Measurements from ENCODE around the gene DEGS2. TPM values are rescaled to one million over a fixed set of nuclear protein-coding genes. Genes with fewer than 3 reads are reported as not detected.

Gene DEGS2
- total and polyA plus RNA-seq, 2 donors (not counting 1 experiment from before 2014, with no cell fraction given), result 0.82 to 6.4 TPM

- ATAC-seq (ENCODE audit: low read depth) (peak; percentile 23), DNase-seq (peak; percentile 59)
- ChIA-PET CTCF (interaction anchor here (1.1 to 5.4 kb wide), 3 partner anchors 9 to 44 kb away, joined by 3 to 32 read pairs (median 6); partner anchors contain the start of gene DEGS2), POLR2A (interaction anchor here (0.6 to 1.1 kb wide), 3 partner anchors 10 to 1797 kb away, joined by 3 to 6 read pairs (median 3); partner anchors contain the start of gene DEGS2)
- WGBS (ENCODE audit: insufficient coverage), result 63% methylated on average over 23 of the region's 28 CpGs
- H3K27me3 ChIP-seq (replicated peaks in 1 of 4; ENCODE audit: control extremely low read depth in 1 of 4, control insufficient read depth in 3 of 4, insufficient read depth in 4 of 4, low read length in 3 of 4), result no peaks in the 10 kb centered on the region
- Mint-ChIP-seq H3K9me3 (ENCODE audit: insufficient read depth) (no peaks in the 10 kb centered on the region), H3K27ac (peak overlapping the region; percentile 78), H3K4me1 (peaks cover 27% of the 10 kb centered on the region), H3K4me3 (peak overlapping the region; percentile 66), H3K27me3 (no peaks in the 10 kb centered on the region)
- peaks cover 15% of the 10 kb centered on the region for H4K20me1 ChIP-seq (ENCODE audit: control insufficient read depth, insufficient read depth, low read length, poor library complexity, severe bottlenecking)
- H3K9ac ChIP-seq (ENCODE audit: low read length), result no peak overlapping the region
- H3K9me3 ChIP-seq (ENCODE audit: control extremely low read depth in 1 of 3, control insufficient read depth in 2 of 3, insufficient read depth in 1 of 3, low read length in 2 of 3), result peaks cover 0 to 11% (median 0%) of the 10 kb centered on the region in 3 donors
- TF ChIP-seq EZH2 (IDR thresholded peaks at IDR 0.05; ENCODE audit: borderline replicate concordance, insufficient read depth, low read depth, low read length, poor library complexity, severe bottlenecking) (no peak), CTCF (IDR thresholded peaks at IDR 0.05) (no peak)
- H3K36me3 ChIP-seq (replicated peaks in 1 of 2; ENCODE audit: control extremely low read depth in 1 of 2, control insufficient read depth in 1 of 2, extremely low read depth in 1 of 2, insufficient read depth in 2 of 2, low read length in 1 of 2), result peaks cover 0 to 18% of the 10 kb centered on the region in 2 experiments
- no peak overlapping the region for H3K4me3 ChIP-seq (ENCODE audit: control extremely low read depth in 1 of 5, extremely low read depth in 1 of 5, insufficient read depth in 1 of 5, low read depth in 2 of 5, low read length in 4 of 5)
- H2AFZ ChIP-seq (ENCODE audit: insufficient read depth, low read depth, low read length, poor library complexity, severe bottlenecking), result no peak overlapping the region
- peak overlapping the region; percentile 71 for H3K4me2 ChIP-seq (replicated peaks; ENCODE audit: low read depth, low read length, poor library complexity, severe bottlenecking)
- no peaks in the 10 kb centered on the region for H3K79me2 ChIP-seq (ENCODE audit: control insufficient read depth, insufficient read depth, low read length)
- intact Hi-C loops (cut with micrococcal nuclease), result loop anchor here (1.0 to 5.0 kb wide), 2 partner anchors 45 to 159 kb away; partner anchors contain the start of gene SLC25A29
- H3K4me1 ChIP-seq (ENCODE audit: control insufficient read depth in 2 of 2, insufficient read depth in 2 of 2, low read length in 2 of 2), result peaks cover 22 to 24% of the 10 kb centered on the region in 2 donors
- H3K27ac ChIP-seq (ENCODE audit: low read length in 2 of 2), result peak overlapping the region in 1 of 2 donors; percentile 16
Observed at GRCh38 chr14:100147691-100148464, 11.6 kb downstream of the DEGS2 start.

All from B cell (primary cell).